HG03103 (cell line): ENCODE results near the gene TXLNG.

ENCODE experiments used
- ATAC-seq: cut with Tn5 transposase; IDR thresholded peaks from one replicate; pipeline ENCODE4 v1.9.1; 2021; ENCODE audit warnings: low read depth; ENCODE audit not compliant: unreplicated experiment

Gene TXLNG

GRCh38 chrX:16870095-16870861 is 84.0 kb downstream of the TXLNG start, which contains the start of gene RBBP7:
Gene RBBP7, minus strand, starts transcription at chrX:16870362. Its CDS starts 309 bp downstream, at chrX:16870053.
- peak; percentile 63 for ATAC-seq

GRCh38 chrX:16870862-16871815 is 84.9 kb downstream of the TXLNG start:
- no peak for ATAC-seq

DNA sequence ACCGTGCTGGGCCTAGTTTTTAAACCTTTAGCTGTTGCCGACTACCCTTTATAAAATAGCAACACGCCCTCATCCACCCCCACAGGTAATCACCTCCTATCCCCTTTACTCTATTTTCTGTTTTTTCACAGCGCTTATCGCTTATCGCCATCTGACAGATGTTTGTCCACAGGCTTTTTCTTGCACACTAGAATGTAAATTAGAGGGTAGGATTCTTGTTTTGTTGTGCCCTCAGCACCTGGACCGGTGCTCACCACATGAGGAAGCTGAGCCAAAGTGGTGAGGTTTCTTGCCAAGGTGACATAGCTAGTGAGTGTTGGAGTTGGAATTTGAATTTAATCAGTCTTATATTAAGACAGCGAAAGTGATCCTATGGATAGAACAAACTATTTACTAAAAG is 86.8 kb downstream of the TXLNG start:
- ATAC-seq, result no peak

DNA sequence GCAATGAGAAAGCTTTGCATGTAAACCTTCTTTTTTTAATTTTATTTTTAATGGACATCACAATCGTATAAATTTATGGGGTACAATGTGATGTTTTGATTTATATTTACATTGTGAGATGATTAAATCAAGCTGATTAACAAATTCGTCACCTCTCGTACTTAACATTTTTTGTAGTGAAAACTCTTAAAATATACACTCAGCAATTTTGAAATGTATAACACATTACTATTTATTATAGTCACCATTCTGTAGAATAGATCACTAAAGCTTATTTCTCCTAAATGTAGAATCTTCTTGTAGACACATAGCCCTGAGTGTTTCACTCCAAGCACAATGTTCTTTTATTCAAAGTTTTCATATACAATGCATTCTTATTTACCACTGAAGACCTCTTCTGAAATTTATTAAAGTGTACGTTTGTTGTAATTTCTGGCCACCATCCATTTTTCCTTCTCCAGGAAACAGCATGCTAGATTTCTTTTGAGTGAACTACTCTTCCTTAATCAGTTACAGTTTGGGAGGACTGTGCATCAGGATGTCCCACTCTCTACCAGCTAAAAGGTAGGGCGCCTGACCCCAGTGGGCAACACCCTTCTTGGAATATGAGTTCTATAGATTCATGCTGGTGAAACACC is 88.3 kb downstream of the TXLNG start:
- no peak for ATAC-seq

- ATAC-seq, result no peak
Observed at GRCh38 chrX:16876696-16877095, 90.4 kb downstream of the TXLNG start.

- ATAC-seq, result no peak
Observed at GRCh38 chrX:16882169-16882568, 95.9 kb downstream of the TXLNG start.

DNA sequence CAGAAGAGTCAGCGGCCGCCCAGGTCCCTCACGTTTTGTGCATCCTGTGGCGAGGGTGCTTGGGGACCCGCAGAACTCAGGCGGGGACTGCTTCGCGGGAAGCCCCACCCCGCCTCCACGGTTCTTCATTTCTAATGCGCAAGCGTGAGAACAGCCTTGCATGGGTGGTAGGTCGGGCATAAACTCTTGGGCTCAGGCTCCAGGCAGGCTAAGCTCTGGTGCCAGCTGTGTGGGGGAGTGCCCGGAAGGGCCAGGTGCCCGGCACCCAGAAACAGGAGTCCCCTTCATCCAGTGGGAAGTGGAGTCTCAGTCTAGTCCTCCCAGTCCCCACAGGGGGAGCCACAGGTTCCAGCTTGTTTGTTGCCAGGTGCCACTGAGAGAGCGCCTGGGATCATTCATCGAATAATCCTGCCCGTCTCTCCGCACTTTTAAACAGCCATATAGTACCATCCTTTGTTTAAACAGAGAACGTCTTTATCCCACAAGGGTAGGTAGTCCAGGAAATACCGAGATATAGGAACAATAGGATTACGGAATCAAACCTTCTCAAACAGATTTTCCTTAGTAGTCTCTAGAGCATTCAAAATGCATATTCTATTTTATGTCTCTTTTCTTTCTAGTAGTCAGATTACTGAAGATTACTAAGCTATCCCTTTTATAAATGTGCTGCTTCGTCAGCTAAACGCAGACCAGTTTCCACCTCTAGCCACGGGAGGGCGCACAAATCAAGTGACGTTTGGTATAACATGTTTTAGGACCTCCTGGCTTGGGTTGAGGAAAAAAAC is 96.6 kb downstream of the TXLNG start:
- ATAC-seq, result peak; percentile 58

DNA sequence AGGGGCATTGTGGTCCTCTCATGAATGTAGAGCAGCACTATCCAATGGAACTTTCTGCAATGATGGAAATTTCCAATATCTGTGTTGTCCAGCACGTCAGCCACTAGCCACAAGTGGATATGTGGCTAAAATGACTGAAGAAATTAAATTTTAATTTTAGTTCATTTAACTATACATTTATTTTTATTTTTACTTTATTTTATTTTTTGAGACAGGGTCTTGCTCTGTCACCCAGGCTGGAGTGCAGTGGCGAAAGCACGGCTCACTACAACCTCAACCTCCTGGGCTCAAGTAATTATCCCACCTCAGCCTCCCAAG is 97.2 kb downstream of the TXLNG start:
- no peak for ATAC-seq

- ATAC-seq, result no peak
Observed at GRCh38 chrX:16885628-16886027, 99.4 kb downstream of the TXLNG start.

DNA sequence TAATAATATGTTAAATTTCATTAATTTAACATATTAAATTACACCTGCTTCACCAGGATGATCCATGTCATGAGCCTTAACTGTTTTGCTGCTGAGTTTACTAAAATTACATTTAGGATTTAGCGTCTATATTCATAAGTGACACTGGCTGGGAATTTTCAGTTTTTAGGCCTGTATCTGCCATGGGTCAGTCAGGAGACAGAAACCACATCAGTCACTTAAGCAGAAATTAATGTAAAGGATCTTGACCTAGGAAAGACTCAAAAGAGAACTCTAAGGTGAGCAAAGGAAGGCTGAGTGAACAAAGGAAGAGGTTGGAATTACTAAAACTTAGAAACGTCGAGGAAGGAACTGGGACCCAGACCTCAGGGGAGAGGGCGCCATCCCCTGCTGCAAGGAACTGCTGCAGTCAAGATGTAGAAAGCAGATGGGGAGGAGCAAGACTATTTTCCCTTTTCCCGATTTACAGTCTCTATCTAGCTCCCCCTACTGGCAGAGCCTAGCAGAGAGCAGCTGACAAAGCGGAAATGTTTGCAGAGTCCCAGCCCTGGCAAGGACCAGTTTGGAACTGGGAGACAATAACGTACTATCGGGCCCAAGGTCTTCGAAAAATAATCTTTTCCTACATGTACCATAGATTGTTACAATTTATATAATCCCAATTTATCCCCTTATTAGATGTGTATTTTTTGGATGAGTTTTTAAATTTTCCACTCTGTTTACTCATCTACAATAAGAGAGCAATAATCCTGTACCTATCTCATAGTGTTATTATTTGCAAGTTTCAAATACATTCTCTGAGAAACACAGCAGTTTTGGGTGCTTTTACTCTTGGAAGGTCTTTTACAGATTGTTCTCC is 106.5 kb downstream of the TXLNG start:
- peak; percentile 61 for ATAC-seq
